HG02678 (cell line): ENCODE measurements around the gene HPCAL4.

Experiments
- ATAC-seq: cut with Tn5 transposase; IDR thresholded peaks from one replicate; pipeline ENCODE4 v1.9.1; 2021; ENCODE audit warnings: mild to moderate bottlenecking, moderate library complexity; ENCODE audit not compliant: unreplicated experiment

The HPCAL4 gene

DNA sequence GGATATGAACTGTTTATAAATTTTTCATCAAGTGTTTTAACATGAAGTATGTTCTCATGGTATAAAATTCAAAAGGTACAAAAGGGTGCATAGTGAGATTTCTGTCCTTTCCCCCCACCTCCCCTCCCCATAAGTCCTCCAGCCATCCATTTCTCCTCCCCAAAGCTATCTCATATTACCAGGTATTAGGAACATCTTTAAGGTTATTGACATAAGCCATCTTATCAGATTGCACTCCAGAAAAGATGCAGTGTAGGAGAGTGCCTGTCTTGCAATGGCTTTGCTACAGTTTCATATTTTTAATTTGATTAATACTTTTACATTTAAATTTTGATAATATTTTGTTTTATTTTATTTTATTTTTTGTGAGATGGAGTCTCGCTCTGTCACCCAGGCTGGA is 13.5 kb upstream of the HPCAL4 start:
- no peak for ATAC-seq

DNA sequence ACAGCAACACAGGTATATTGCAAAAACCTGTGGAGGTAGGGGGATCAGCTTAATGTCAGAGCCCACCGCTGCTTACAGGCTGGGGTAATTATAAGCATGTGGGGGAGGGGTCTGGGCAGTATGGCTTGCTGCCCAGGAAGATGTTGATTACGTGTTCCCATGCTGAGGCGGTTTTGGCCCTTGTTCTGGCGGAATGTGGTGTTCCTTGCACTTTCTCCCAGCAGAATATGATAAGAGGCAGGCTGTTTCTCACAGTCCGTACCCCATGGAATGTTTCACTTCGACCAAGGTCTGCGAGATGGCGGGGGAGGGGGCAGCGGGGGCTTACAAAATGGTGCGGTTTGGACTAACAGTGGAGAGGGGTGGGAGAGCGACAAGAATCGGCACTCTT is 9.8 kb upstream of the HPCAL4 start:
- ATAC-seq: no peak

DNA sequence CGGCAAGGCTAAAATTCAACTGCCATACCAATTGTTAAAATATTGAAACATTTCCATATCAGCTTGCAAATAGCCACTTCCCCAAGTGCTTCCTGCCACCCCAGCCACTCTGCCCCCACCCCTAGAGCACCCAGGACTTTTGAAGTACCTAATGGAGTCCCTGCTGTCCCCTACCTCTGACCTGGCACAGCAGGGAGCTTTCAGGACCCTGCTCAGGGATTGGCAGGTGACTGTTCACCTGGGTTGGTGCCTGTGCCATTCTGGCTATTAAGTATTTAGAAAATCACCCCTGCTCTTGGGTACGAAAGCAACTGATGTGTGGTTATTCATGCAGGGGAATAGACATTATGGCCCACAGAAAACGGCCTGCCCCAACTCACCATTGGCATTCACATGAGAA is 9.1 kb upstream of the HPCAL4 start:
- ATAC-seq: no peak

DNA sequence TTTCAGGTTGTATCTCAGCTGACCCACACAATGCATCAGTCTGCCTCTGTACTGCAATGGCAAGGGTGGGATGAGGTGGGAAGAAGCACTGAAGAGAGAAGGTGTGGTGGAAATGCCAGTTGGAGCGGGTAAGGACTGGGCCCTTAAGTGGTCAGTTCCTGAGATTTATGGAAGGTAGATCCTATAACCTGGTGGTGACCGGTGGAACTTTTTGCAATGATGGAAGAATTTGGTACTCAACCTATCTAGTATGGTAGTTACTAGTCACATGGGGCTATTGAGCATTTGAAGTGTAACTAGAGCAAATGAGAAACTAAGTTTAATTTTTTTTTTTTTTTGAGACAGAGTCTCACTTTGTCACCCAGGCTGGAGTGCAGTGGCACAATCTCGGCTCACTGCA is 8.2 kb upstream of the HPCAL4 start:
- ATAC-seq: no peak

DNA sequence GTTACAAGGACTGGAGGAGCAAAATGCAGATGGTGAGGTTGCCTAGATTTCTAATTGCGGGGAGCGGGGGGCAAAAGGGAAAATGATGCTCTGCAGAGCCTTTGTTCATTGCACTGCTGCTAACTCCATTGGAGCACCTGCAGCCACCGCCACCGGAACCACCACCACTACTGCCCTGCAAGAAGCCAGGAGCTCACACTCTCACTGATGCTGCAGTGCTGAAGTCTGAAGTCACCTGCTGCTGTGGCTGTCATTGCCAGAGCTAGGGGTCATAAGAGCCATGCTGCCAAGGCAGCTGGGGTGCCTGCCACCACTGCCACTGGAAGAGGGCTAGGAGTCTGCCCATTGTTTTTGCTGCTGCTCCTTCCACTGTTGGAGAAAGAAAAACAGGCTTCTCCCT is 7.3 kb upstream of the HPCAL4 start:
- ATAC-seq: no peak

DNA sequence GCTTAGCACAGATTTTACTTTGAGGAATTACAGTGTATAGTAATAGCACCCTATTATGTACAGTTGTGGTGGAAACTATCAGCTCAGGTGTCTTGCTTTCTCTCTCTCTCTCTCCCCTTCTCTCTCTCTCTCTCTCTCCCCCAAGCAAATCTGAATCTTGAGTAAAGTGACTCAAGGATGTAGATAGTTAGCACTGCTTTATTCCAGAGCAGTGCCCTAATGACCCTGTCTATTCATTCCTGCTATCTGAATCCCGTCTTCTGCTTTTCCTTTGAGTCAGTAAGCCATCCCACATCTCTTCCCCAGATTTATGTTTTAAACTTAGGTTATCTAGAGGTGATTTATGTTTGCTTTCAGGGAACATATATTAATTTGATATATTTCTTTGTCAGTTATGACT is 5.2 kb upstream of the HPCAL4 start:
- ATAC-seq: no peak

DNA sequence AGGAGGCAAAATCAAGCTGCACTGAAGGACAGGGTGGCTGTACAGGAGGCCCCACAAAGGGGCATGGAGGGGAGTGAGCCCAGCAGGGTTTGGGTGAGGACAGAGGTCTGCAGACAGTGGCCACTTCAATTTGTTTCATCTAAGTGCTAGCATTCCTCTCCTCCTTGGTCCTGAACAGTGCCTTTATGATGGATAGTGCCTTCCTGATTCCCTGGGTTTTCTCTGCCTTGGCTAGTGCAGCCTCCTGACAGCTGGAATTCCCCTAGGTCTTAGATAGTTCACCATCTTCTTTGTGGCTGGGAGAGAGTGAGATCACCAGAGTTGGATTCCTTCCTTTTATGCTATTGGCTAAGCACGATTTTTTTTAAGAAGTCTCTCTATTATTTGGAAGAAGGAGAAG is 3.8 kb upstream of the HPCAL4 start:
- no peak for ATAC-seq

DNA sequence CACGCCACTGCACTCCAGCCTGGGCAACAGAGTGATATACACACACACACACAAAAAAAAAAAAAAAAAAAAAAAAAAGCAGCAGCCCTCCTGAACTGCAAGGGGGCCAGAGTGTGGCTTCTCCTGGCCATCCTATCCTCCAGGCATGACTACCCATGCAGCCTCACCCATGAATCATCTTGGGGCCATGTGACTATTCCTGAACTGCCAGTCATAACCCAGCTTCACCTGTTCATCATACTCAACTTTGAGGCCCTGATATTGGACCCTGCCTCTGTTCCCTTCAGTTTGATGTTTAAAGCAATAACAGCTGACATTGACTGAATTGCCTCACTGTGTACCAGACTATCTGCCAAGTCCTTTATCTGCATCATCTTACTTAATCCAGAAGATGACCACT is 2.8 kb upstream of the HPCAL4 start:
- no peak for ATAC-seq

DNA sequence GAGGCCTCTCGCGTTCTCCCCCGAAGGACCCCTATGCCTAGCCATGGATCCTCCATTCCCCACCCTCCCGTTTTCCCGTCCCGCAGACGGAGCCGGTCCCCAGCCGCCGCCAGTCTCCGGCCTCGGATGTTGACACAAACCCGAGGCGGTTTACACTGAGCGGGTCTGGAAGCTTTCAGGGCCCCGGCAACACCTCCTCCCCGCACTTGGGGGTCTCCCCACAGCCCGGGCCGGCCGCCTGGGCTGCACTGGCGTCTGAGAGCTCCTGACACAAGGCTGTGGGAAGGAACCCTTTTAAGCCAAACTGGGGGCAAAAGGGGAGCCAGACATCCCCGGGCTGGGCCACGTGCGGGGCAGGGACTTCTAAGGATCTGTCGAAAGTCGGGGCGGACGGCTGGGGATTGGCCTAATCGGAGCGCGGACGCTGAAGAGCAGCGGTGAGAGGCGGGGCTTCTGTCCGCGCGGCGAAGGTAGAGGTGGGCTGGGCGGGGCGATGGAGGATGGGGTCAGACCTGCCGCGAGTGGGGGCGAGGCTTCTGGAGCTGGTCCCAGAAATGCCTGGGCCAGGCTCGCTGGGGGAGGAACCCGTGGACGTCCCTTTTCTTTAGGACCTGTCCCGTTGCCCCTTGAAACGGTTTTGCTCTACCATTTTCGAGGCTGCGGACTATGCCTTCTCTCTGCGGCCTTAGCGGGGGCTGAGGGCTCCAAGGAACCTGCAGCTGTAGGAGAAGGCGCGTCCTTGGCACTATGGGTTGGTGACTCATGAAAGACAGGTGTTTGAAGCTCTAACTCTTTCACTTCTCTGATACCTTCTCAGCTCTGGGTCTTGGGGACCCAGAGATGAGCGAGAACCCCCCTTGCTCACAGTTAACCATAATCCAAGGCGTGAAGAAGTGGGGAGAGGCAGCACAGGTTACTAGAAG is 1.2 kb upstream of the HPCAL4 start:
- no peak for ATAC-seq

DNA sequence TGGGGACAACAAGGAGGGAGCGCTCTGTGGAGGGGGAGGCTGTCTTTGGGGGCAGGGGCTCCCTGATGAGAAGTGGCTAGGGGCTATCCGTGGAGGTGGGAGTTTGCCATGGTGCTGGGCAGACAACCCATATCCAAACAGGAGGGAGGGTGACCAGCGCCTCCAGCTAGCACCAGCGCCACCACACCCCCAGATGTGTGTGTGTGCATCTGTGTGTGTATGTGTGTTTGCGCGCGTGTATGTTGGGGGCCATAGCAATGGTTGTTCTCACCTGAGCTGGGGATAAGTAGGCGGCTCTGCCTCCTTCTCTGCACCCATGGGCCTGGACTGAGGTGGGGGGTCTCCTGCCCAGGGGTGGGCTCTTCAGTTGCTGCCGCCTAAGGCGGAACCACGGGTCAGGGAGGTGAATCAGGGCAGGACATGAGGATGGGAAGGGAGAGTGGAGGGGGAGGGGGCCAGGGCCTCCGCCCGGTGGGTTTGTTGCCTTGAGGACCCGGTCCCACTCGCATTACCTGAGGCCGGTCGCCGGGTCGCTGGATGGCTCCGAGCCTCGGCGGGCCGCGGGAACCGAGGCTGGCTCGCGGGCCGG is 345 bp downstream of the HPCAL4 start:
- no peak for ATAC-seq

DNA sequence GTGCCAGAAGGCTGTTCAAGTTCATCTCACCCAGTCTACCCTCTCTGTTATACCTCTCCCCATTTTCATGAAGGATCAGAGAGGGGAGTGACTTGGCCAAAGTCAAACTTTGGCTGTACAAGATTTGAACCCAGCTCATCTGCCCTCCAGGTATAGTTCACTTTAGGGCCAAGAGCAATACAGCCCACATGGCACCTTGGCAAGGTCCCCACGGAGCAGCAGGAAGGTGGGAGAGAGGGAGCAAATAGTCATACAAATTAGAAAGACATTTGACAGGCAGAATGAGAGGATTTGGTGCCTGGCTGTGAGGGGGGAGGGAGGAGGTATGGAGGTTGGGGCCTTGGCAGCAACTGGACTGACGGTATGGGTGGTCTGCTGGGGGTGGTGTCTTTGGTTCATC is 1.0 kb downstream of the HPCAL4 start:
- ATAC-seq: no peak

DNA sequence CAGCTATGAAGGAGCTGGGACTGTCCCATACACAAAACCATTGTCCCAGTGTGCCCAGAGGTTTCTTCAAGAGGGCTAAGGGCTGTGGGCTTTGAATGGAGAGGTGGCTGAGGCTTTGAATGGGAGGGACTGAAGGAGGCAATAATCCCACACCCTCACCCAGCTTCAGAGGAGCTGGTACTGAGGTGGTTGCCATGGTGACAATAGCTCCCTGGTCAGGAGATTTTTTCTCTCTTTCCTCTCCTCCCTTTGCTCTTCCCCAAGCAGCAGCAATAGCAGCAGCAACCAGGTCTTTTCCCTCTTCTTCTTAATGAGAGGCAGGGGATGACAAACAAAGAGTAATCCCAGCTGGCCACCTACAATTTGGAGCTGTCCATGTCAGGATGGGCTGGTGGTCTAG is 1.6 kb downstream of the HPCAL4 start:
- no peak for ATAC-seq

DNA sequence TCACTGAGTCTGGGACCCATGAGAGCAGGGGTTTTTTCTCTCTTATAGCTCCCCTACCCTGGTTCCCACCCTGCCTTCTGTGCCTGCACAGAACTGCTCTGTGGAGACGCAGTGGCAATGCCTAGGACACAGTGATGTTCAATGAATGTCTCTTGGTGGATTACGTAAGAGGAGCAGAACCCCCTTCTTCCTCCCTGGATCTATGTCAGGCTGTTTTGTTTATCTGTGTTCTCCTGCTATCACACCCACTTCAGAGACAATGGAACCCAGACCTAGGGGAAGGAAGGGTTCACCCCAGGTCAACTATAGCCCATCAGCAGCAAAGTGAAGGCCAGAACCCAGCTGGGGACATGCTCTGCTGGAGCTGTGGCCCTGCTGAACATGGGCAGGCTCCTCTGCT is 2.0 kb downstream of the HPCAL4 start:
- ATAC-seq: no peak

DNA sequence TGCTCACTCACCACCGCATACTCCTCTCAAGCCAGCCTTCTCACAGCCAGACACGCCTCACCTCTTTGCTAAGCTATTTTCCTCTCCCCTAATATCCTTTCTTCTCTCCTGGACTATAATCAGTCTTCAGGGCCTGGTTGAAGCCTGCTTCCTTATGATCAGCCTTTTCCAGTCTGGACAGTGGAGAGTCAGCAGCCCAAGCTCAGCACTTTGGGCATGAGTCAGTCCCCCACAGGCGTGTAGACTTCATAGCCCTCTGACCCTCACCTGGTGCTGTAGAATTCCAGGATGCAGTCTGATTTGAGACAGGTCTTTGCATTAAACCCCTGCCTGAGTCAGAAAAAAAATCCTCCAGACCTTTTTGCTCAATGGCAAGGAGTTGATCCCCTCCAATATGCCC is 2.5 kb downstream of the HPCAL4 start:
- no peak for ATAC-seq

DNA sequence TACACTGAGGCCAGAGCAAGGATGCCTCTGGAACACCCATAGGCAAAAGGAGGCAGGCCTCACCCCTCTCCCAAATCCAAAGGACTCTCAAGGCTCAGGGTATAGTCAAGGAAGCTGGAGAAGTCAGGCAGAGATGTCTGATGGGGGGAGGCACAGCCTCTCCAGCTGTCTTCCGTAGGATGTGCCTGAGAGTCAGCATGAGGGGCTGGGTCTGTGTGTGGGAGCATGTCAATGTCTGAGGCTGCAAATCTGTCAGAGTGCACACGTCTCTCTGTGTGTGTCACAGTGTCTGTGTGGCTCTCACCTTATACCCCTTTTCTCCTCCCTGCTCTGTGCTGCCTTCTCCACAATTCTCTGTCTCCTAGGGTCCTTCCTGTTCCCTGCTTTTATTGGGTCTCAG is 4.0 kb downstream of the HPCAL4 start:
- ATAC-seq: no peak

DNA sequence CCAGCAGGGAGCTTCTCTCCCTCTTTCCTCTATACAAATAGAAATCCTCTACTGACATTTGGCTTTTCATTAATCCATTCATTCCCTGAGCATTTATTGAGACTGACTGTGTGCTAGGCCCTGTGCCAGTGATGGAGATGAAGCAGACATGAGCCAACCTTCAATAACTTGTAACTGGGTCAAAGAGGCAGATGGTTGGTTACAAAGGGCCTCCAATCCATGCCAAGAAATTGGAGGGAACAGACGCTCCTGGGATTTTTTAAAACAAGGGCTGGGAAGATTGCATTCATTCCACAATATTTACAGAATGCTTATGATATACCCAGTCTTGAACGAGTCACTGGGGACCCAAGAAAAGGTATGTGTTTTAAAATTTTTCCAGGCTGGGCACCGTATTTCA is 6.2 kb downstream of the HPCAL4 start:
- no peak for ATAC-seq

DNA sequence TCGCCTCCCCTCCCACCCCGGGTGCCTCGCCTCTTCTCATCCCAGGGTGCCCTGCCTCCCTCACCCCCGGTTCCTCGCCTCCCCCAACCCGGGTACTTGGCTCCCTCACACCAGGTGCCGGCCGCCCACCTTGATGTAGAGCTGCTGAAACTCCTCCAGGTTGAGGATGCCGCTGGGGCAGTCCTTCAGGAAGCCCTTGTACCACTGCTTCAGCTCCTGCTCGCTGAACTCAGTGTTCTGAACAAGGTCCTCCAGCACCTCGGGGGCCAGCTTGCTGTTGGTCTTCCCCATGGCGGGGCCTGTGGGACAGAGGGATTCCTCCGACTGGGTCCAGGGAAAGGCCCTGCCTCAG is 6.9 kb downstream of the HPCAL4 start:
- ATAC-seq: no peak

DNA sequence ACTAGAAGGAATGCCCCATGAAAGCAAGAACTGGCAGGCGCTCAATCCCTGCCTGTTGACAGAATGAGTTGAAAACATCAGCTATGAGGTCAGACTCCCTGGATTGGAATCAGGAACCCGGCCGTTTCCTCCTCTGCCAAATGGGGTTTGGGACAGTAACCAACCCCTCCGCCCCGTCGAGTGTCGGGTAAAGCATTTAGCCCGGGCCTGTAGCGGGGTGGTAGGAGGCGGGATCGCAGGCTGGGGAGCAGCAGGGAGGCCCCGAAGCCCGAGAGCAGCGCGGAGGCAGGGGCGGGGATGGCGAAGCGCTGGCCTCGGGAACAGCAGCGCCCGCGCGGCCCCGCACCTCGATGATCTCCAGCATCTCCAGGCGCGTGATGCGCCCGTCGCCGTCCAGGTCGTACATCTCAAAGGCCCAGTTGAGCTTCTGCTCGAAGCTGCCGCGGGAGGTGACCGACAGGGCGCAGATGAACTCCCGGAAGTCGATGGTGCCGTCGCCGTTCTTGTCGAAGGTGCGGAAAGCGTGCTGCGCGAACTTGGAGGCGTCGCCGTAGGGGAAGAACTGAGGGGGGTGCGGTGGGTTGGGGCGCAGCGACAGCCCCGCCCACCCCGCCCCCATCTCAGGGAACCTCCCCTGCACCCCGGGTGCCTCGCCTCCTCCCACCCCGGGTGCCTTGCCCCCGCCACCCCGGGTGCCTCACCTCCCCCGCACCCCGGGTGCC is 7.5 kb downstream of the HPCAL4 start:
- ATAC-seq: no peak

DNA sequence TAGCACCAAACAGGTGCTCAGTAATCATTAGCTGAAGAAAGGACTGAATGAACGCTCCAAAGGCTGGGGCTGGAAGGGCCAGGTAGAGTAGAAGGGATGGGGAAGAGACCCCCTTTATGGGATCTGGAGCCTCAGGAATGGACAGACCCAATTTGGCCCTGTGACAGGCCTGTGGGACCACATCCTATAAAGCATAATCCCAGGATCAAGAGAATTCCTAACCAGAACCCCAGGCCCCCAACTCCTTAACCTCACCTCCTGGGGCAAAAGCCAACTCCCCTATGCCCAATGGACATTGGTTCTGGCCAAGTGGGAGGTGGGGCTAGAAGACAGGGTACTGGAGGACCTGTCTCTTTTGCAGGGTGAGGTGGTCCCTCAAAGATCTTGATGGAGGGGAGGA is 9.2 kb downstream of the HPCAL4 start:
- no peak for ATAC-seq

DNA sequence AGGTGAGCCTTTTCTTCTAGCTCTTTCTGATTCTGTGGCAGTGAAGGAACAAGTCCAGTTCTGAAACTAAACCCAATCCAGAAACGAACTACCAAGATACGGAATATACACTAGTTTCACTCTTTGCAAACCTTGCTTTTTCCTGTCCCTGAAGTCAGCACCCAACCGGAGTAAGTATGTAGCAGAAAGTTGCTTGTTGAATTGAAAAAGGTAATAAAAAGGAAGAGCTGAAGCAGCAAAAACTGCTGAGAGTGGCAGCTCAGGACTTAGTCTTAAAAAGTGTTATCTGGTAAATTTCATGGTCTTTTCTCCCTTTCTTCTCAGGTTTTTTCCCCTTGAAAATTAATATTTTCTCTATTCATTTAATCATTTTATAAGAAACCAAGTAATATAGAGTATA is 9.9 kb downstream of the HPCAL4 start:
- ATAC-seq: no peak

DNA sequence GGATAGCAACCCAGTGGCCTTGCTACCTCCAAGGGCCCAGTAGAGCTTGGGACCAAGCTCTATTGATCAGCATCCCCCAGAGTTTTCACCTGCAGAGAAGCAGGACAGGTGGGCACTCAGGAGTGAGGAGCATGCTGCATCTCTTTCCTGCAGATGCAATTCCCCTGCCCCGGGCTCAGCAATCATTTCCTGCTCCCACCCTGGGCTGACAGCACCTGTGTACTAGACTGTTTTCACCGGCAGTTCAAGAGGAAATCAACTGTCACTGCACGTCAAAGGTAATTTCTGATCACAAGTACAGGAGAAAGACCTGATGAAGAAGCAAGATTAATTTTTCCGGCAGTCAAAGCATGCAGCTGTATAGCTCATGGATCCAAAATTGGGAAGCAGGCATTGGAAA is 10.5 kb downstream of the HPCAL4 start:
- no peak for ATAC-seq

DNA sequence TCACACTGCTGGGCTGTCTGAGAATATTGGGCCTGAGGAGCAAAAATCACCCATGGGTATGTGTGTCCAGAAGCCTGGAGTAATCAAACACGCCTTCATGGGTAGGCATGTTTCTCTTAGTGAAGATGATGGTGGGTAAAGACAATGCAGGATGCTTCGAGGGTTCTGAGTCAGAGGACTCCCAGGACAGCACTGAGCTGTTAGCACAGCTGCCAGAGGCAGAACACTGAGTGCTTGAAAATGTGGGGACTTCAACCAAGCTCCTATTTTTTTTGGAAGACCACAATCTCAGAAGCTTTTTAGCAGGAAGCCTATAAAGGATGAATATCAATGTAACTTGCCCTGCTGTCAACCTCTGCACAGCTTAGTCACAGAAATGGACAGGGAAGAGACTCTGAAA is 11.4 kb downstream of the HPCAL4 start:
- no peak for ATAC-seq
